H9 (cell line): ENCODE data around the gene RAB22A. TPM values are rescaled to one million over a fixed set of nuclear protein-coding genes. Genes with fewer than 3 reads are reported as not detected.

Source experiments
- DNase-seq: peaks from one replicate; pipeline ENCODE4 v3.0.0-alpha.2; 2017
- H2AFZ ChIP-seq: one replicate; pipeline ENCODE4 v1.6.1; 2013; ENCODE audit warnings: mild to moderate bottlenecking, low read length, control low read depth, moderate library complexity
- H2AK5ac ChIP-seq: 2 replicates; pipeline ENCODE4 v1.6.1; 2013; ENCODE audit warnings: low read length, control low read depth, mixed read lengths; ENCODE audit not compliant: insufficient read length
- H2BK120ac ChIP-seq: one replicate; pipeline ENCODE4 v1.6.1; 2013; ENCODE audit warnings: low read depth, mild to moderate bottlenecking, low read length, control low read depth, inconsistent platforms; ENCODE audit not compliant: poor library complexity, severe bottlenecking
- H2BK12ac ChIP-seq: 2 replicates; pipeline ENCODE4 v1.6.1; 2013; ENCODE audit warnings: low read length, control low read depth, mixed read lengths, low read depth; ENCODE audit not compliant: insufficient read length
- H2BK15ac ChIP-seq: 2 replicates; pipeline ENCODE4 v1.6.1; 2013; ENCODE audit warnings: low read depth, low read length, control low read depth
- H2BK20ac ChIP-seq: one replicate; pipeline ENCODE4 v1.6.1; 2013; ENCODE audit warnings: low read depth, mild to moderate bottlenecking, low read length, control low read depth, inconsistent platforms; ENCODE audit not compliant: poor library complexity, severe bottlenecking
- H2BK5ac ChIP-seq: 2 replicates; pipeline ENCODE4 v1.6.1; 2013; ENCODE audit warnings: low read length, control low read depth, mixed read lengths; ENCODE audit not compliant: insufficient read length
- H3K14ac ChIP-seq: 2 replicates; pipeline ENCODE4 v1.6.1; 2013; ENCODE audit warnings: low read length, control low read depth; ENCODE audit not compliant: insufficient read depth
- H3K18ac ChIP-seq: 2 replicates; pipeline ENCODE4 v1.6.1; 2013; ENCODE audit warnings: low read depth, mild to moderate bottlenecking, mixed read lengths, low read length, control low read depth; ENCODE audit not compliant: insufficient read length
- H3K23ac ChIP-seq: 2 replicates; pipeline ENCODE4 v1.6.1; 2013; ENCODE audit warnings: low read length, control low read depth, mixed read lengths, low read depth; ENCODE audit not compliant: insufficient read length
- H3K23me2 ChIP-seq: 2 replicates; pipeline ENCODE4 v1.6.1; 2013; ENCODE audit warnings: low read depth, mild to moderate bottlenecking, mixed read lengths, low read length, control low read depth; ENCODE audit not compliant: insufficient read length, poor library complexity, severe bottlenecking
- H3K27ac ChIP-seq: 2 replicates; pipeline ENCODE4 v1.5.1; 2013; ENCODE audit warnings: low read length, control low read depth, mixed read lengths, low read depth; ENCODE audit not compliant: insufficient read length
- H3K27me3 ChIP-seq: 2 replicates; pipeline ENCODE4 v1.6.1; 2013; ENCODE audit warnings: low read length, control low read depth, inconsistent platforms; ENCODE audit not compliant: insufficient read depth
- H3K4ac ChIP-seq: 2 replicates; pipeline ENCODE4 v1.6.1; 2013; ENCODE audit warnings: low read depth, mild to moderate bottlenecking, control low read depth, inconsistent platforms, low read length, moderate library complexity
- H3K4me1 ChIP-seq: 2 replicates; pipeline ENCODE4 v1.6.1; 2013; ENCODE audit warnings: low read length, control low read depth, inconsistent platforms; ENCODE audit not compliant: insufficient read depth
- H3K4me2 ChIP-seq: 2 replicates; pipeline ENCODE4 v1.6.1; 2013; ENCODE audit warnings: low read length, control low read depth, mixed read lengths; ENCODE audit not compliant: insufficient read length, insufficient read depth
- H3K56ac ChIP-seq: 2 replicates; pipeline ENCODE4 v1.6.1; 2013; ENCODE audit warnings: low read depth, mild to moderate bottlenecking, mixed read lengths, low read length, control low read depth; ENCODE audit not compliant: insufficient read length
- H3K79me1 ChIP-seq: 2 replicates; pipeline ENCODE4 v1.6.1; 2013; ENCODE audit warnings: low read depth, mild to moderate bottlenecking, moderate library complexity, low read length, control low read depth, inconsistent platforms; ENCODE audit not compliant: insufficient read depth, poor library complexity, severe bottlenecking
- H3K79me2 ChIP-seq: 2 replicates; pipeline ENCODE4 v1.6.1; 2013; ENCODE audit warnings: low read length, control low read depth, inconsistent platforms; ENCODE audit not compliant: insufficient read depth
- H3K9ac ChIP-seq: 2 replicates; pipeline ENCODE4 v1.6.1; 2013; ENCODE audit warnings: low read length, control low read depth, mixed read lengths; ENCODE audit not compliant: insufficient read length; ENCODE audit errors: extremely low read depth
- H3K9me3 ChIP-seq: one replicate; pipeline ENCODE4 v1.6.1; 2013; ENCODE audit warnings: low read depth, low read length, inconsistent platforms; ENCODE audit not compliant: control insufficient read depth
- H3T11ph ChIP-seq: one replicate; pipeline ENCODE4 v1.6.1; 2013; ENCODE audit warnings: mild to moderate bottlenecking, low read length, control low read depth, inconsistent platforms
- H4K20me1 ChIP-seq: one replicate; pipeline ENCODE4 v1.6.1; 2013; ENCODE audit not compliant: control insufficient read depth, insufficient read length, insufficient read depth
- H4K5ac ChIP-seq: 2 replicates; pipeline ENCODE4 v1.6.1; 2013; ENCODE audit warnings: low read depth, mild to moderate bottlenecking, mixed read lengths, low read length, control low read depth; ENCODE audit not compliant: insufficient read length
- H4K8ac ChIP-seq: replicated peaks from 2 replicates; pipeline ENCODE4 v1.6.1; 2013; ENCODE audit warnings: low read length, control low read depth, mixed read lengths, low read depth; ENCODE audit not compliant: insufficient read length
- H4K91ac ChIP-seq: 2 replicates; pipeline ENCODE4 v1.6.1; 2013; ENCODE audit warnings: low read depth, mild to moderate bottlenecking, moderate library complexity, mixed read lengths, low read length, control low read depth; ENCODE audit not compliant: insufficient read length
- H3K27ac Mint-ChIP-seq, 3 experiments: 2 replicates in 2 of 3; 3 replicates in 1 of 3; pipeline ENCODE4 v1.8.0; 2020 to 2021; ENCODE audit warnings: mixed read lengths in 3 of 3, mild to moderate bottlenecking in 1 of 3, moderate library complexity in 1 of 3
- H3K27me3 Mint-ChIP-seq: 2 replicates; pipeline ENCODE4 v1.8.0; 2021; ENCODE audit warnings: low read depth, mild to moderate bottlenecking, moderate library complexity, mixed read lengths
- H3K36me3 Mint-ChIP-seq, 3 experiments: 2 replicates in 2 of 3; 3 replicates in 1 of 3; pipeline ENCODE4 v1.8.0; 2020 to 2021; ENCODE audit warnings: low read depth in 3 of 3, mixed read lengths in 3 of 3; ENCODE audit not compliant: insufficient read depth in 1 of 3
- H3K4me1 Mint-ChIP-seq, 2 experiments: 2 replicates each; pipeline ENCODE4 v1.8.0; 2020; ENCODE audit warnings: mixed read lengths in 2 of 2
- H3K4me3 Mint-ChIP-seq, 2 experiments: 2 replicates in 1 of 2; 3 replicates in 1 of 2; pipeline ENCODE4 v1.8.0; 2020 to 2021; ENCODE audit warnings: mild to moderate bottlenecking in 2 of 2, mixed read lengths in 2 of 2, moderate library complexity in 1 of 2
- H3K9me3 Mint-ChIP-seq, 2 experiments: 2 replicates in 1 of 2; 3 replicates in 1 of 2; pipeline ENCODE4 v1.8.0; 2020; ENCODE audit warnings: mild to moderate bottlenecking in 2 of 2, mixed read lengths in 2 of 2, moderate library complexity in 1 of 2
- CTCF ChIP-seq: fragments of 200-600 bp; sonication (generic); conservative IDR thresholded peaks from 3 replicates; pipeline ENCODE4 v1.8.0; 2021; ENCODE audit warnings: antibody characterized with exemption, mild to moderate bottlenecking
- WGBS: extraction: QIAGEN DNeasy Blood & Tissue Kit; methylation state at CpG from one replicate; pipeline ENCODE4 v1.1.7; 2013; ENCODE audit warnings: missing lambda C conversion rate, low lambda C conversion rate, mixed read lengths; ENCODE audit not compliant: insufficient read length; ENCODE audit errors: extremely low coverage; 5-methylcytosine and 5-hydroxymethylcytosine counted together
- total RNA-seq: library from RNA; stranded (reverse); gene quantifications from 2 replicates; pipeline ENCODE4 v1.2.1, GENCODE V29; 2021

RAB22A gene
- total RNA-seq, 1 experiment from 2014 or later = 6.3 TPM

GRCh38 chr20:58375759-58376352 lies 66.3 kb downstream of the RAB22A start:
- no peak overlapping the region for H2BK120ac ChIP-seq
- H3K79me1 ChIP-seq = no peaks in the 10 kb centered on the region
- no peaks in the 10 kb centered on the region for H3K27me3 Mint-ChIP-seq
- peak overlapping the region; percentile 40 for H3K18ac ChIP-seq
- DNase-seq = no peak
- H2AFZ ChIP-seq = no peak overlapping the region
- H3T11ph ChIP-seq = no peak overlapping the region
- no peaks in the 10 kb centered on the region for H4K20me1 ChIP-seq
- H3K4me1 ChIP-seq = peaks cover 8% of the 10 kb centered on the region; the same call in 1 of the 2 replicates
- peaks cover 6% of the 10 kb centered on the region for H3K23me2 ChIP-seq
- peaks cover 1 to 6% (median 4%) of the 10 kb centered on the region in 3 experiments; a peak in 5 of 7 replicates for H3K36me3 Mint-ChIP-seq
- no peak overlapping the region for H2AK5ac ChIP-seq
- no peak overlapping the region for H3K14ac ChIP-seq
- H2BK15ac ChIP-seq = no peak overlapping the region
- no peak for TF ChIP-seq CTCF
- H3K9me3 ChIP-seq = peaks cover under 1% of the 10 kb centered on the region
- no peak overlapping the region for H2BK5ac ChIP-seq
- H3K4ac ChIP-seq = no peak overlapping the region
- no peak overlapping the region for H4K8ac ChIP-seq
- H4K5ac ChIP-seq = no peak overlapping the region
- H3K27me3 ChIP-seq = no peaks in the 10 kb centered on the region
- no peak overlapping the region for H4K91ac ChIP-seq
- peak overlapping the region; percentile 38 to 68 for H3K4me3 Mint-ChIP-seq
- H3K79me2 ChIP-seq = no peaks in the 10 kb centered on the region
- peak overlapping the region; percentile 21 to 97 (median 60); a peak in 6 of 7 replicates for H3K27ac Mint-ChIP-seq
- no peak overlapping the region for H2BK20ac ChIP-seq
- no peak overlapping the region for H3K56ac ChIP-seq
- no peak overlapping the region for H3K23ac ChIP-seq
- peak overlapping the region; percentile 20 for H3K27ac ChIP-seq
- H3K9ac ChIP-seq = no peak overlapping the region
- peaks cover 5 to 7% of the 10 kb centered on the region in 2 experiments for H3K9me3 Mint-ChIP-seq
- WGBS = no CpG with 5 or more reads among the region's 10 CpGs
- H2BK12ac ChIP-seq = no peak overlapping the region
- H3K4me1 Mint-ChIP-seq = peaks cover 37 to 58% of the 10 kb centered on the region in 2 experiments
- H3K4me2 ChIP-seq = peak overlapping the region; percentile 86
